DMS53 treated with DMSO at 0.1 percent for 48 hours (cell line): ENCODE data around the gene SMARCE1.

Experiments used
- DNase-seq: peaks from one replicate; lab custom pipeline; 2025; ENCODE audit not compliant: unreplicated experiment; lab: John Stamatoyannopoulos, UW

SMARCE1 gene

DNA sequence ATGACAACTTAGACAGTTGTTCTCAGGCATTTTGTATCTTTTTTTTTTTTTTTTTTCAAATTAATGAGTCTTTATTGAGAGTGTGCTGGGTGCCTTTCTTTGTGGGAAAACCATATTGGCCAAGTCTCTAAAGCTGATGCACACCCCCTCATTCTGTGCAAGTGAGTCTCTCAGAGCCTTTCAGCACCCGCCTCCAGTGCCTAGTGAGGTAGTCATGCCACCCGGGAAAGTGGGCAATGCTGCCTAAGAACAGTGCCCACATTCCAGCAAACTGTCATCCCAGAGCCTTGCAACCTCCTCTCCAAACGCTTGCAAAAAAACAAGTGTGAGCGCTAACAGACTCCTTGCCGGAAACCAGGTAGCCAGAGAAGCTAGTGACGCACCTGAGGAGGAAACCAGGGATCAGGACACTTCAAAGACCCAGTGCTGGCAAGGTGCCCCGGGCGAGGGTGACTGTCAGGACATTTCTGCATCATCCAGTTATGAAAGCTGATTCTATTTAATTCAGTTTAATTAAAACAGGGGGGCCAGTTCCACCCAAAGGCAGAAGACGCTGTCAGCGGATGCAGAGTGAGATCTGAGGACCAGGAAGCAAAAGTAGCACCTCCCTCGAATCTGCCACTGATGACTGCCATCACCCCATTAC, 34.9 kb downstream of the SMARCE1 start:
- peak; percentile 16 for DNase-seq

DNA sequence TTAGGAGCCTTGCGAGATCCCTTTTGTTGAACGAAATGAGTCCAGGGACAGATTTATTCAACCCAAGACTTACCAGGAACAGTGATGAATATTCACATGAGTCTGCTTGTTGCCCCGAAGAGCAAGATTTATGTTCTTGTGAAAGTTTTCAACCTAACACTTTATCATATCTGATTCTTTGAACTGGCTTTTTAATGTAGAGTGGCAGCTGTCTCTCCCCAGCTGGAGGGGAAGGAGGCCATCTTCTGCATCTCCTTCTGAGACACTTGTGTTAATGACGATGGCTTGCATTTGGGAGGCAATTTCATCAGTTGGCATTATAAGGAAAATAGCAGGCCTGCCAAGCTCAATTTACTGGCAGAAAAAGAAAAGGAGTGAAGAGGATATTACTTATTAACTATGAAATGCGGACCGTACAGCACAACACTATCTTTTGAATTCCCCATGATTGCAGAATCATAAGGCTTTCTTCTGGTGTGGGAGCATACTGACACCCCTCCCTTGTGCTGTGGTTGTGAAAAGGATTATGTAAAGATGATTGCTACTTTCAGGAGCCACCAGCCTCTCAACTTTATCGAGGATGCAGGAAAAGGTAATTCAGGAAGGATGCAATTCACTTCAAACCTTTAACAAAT, 35.7 kb downstream of the SMARCE1 start:
- no peak for DNase-seq

DNA sequence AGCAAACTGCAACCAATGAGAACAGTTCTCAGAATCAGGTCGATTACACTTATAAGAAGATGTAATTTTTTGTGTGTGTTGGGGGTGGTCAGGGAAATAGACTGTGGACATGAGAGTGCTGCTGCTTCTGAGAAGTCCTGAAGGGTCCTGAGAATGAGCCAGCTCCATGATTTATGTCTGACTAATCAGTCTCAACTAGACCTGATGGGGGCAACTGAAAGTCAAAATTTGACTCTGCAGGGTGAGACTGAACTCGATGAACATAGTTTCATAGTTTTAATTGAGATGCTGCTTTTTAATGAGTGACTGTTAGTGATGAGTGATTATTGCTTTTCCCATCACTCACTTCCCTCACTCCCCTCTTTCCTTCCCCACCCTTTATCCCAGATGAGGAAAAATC, 37.3 kb downstream of the SMARCE1 start:
- no peak for DNase-seq

DNA sequence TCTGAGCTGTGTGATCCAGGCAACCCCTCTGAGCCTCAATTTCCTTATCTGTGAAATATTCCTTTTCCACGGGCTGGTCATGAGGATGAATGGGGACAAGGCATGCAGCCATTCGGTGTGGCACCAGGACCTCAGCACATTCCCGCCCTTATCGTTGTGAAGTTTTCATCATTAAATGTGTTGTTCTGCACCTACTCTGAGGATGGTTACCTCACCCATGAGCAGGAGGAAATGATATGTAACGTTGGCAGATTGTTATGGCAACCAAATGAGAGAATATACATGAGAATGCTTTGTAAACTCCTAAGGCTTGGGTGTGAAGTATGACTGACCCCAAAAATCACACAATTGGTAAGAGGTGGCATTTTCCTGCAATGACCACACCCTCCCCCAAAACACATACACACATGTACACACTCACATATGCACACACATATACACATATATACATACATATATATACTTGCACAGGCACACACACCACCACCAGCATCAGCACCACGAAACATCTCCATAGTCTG, 39.5 kb downstream of the SMARCE1 start:
- no peak for DNase-seq

DNA sequence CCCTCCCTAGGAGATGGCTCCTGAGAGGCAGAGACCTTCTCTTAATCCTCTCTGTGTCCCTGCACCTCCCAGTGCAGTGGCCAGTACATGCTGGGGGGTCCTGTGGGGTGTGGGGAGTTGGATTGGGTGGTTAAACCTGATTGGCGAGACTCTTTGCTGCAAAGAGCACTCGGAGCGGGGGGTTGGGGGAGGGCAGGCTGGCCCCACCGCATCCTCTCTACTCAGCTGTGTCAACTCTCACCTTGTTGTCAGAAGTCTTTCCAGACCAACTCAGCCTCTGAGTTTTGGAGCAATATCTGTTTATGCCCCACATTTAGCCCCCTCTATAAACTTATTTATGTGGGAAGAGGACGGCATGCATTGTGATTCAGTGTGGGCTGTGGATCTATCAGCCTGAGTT, 40.0 kb downstream of the SMARCE1 start:
- no peak for DNase-seq

DNA sequence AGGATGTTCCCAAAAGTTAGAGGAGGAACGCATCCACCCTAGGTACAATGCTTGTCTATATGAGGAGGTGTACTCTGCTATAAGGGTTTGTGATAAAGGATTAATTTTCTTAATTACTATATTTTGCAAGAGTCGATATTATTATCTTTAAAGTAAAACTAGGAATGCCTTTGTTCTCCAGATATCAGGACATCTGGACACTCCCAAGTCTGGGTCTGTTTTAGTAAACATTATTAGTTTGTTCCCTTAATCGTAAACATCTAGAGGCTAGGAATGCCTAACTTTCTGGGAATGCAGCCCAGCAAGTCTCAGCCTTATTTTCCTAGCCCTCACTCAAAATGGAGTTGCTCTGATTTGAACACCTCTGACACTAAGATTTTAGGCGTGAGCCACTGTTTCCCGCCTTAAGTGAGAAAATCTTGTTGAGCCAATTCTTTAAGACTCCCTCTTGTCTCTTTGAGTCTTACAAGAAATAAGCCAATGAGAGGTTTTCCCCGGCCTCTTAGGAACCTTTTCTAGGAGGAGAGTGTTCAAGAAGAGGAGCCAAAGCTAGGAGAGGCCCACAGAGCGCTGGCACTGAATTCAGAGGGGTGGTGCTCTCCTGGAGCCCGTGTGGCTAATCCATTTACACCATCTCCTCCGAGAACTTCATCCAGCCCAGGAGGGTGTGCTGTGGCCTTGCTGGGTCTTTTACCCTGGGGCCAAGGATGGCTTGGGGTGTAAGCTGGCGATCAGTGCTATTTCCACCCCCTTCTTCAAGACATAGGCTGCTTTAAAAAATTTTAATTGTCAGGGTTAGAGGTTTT, 40.9 kb downstream of the SMARCE1 start:
- no peak for DNase-seq

GRCh38 chr17:40605306-40605705, 42.3 kb downstream of the SMARCE1 start:
- no peak for DNase-seq

- DNase-seq, result no peak
Measured at GRCh38 chr17:40604327-40605080, 43.1 kb downstream of the SMARCE1 start.

- no peak for DNase-seq
Measured at GRCh38 chr17:40602445-40603443, 44.9 kb downstream of the SMARCE1 start.

- DNase-seq, result no peak
Measured at GRCh38 chr17:40600486-40601046, 47.1 kb downstream of the SMARCE1 start.

- no peak for DNase-seq
Measured at GRCh38 chr17:40599468-40599763, 48.2 kb downstream of the SMARCE1 start.

GRCh38 chr17:40598619-40599467, 48.8 kb downstream of the SMARCE1 start:
- no peak for DNase-seq

DNA sequence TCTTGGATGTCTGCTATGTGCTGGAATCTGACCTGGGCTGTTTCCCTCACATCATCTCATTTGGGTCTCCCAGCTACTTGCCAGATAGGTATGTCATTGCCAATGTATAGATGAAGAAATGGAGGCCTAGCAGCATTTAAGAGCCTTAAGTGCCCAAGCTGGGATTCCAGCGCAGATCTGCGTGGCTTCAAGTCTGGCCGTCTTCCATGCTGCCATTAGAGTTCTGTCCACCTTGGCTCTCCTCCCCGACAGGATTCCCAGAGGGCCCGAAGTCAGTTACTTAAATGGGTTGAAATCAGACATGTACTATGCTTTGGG, 49.4 kb downstream of the SMARCE1 start:
- no peak for DNase-seq

- no peak for DNase-seq
Measured at GRCh38 chr17:40597556-40598300, 49.9 kb downstream of the SMARCE1 start.

- no peak for DNase-seq
Measured at GRCh38 chr17:40597156-40597555, 50.5 kb downstream of the SMARCE1 start.

DNA sequence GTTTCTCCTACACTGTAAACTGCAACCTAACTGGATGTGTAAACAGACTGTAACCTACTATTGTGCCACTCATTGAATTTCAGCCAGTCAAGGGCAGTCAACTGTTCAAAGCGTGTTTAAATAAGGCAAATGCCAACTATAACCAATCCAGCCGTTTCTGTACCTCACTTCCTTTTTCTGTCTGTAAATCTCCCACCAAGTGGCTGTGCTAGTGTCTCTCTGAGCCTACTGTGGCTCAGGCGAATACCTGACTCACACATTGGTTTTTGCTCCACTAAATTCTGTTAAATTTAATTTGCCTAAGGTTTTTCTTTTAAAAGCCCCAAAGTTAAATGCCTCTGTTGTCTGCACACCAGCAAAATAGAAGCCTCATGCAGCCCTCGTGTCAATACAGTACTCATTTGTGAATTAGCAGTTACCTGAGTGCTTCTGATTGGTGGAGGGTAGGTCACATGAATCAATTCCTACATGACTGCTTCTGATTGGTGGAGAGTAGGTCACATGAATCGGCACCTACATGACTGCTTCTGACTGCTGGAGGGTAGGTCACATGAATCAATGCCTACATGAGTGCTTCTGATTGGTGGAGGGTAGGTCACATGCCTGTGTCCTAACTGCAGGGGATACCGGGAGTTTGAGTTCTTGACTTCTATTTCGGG, 51.2 kb downstream of the SMARCE1 start:
- DNase-seq, result peak; percentile 15

GRCh38 chr17:40590742-40591141, 56.9 kb downstream of the SMARCE1 start:
- DNase-seq, result no peak

DNA sequence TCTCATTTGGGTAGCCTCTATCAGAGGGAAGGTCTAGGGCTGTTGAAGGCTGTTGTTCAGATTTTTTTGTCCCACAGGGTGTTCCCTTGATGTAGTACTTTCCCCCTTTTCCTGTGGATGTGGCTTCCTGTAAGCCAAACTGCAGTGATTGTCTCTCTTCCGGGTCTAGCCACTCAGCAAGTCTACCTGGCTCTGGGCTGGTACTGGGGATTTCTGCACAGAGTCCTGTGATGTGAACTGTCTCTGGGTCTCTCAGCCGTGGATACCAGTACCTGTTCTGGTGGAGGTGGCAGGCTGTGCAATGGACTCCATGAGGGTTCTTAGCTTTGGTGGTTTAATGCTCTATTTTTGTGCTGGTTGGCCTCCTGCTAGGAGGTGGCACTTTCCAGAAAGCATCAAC, 59.1 kb downstream of the SMARCE1 start:
- DNase-seq, result no peak
